Stomach (tissue), 9 donors: ENCODE data around the gene NUDT16L1. TPM values are rescaled to one million over a fixed set of nuclear protein-coding genes. Genes with fewer than 3 reads are reported as not detected.

Experiments
- DNase-seq, 2 donors: peaks; one replicate each; pipeline versions ENCODE4 v3.0.0 to v3.0.0-alpha.2; 2013 to 2019
- H3K27ac ChIP-seq, 5 donors: fragments of 200-600 bp in 4 of 5; sonication (generic) in 4 of 5; one replicate each; pipeline ENCODE4 v1.5.1; 2013 to 2019; ENCODE audit warnings: mild to moderate bottlenecking in 1 of 5, moderate library complexity in 1 of 5
- H3K27me3 ChIP-seq, 3 donors: fragments of 200-600 bp; sonication (generic); one replicate each; pipeline ENCODE4 v1.5.1; 2017 to 2019; ENCODE audit warnings: mixed run types in 1 of 3
- H3K36me3 ChIP-seq, 4 donors: fragments of 200-600 bp; sonication (generic); 1 replicate in 3 of 4; 2 replicates in 1 of 4; pipeline ENCODE4 v1.5.1; 2016 to 2019
- H3K4me1 ChIP-seq, 4 donors: fragments of 200-600 bp; sonication (generic); one replicate each; pipeline ENCODE4 v1.5.1; 2016 to 2019
- H3K4me3 ChIP-seq, 4 donors: fragments of 200-600 bp; sonication (generic) in 3 of 4; one replicate each; pipeline ENCODE4 v1.5.1; 2016 to 2019; ENCODE audit warnings: mild to moderate bottlenecking in 1 of 4
- H3K9me3 ChIP-seq, 4 donors: fragments of 200-600 bp; sonication (generic); one replicate each; pipeline ENCODE4 v1.5.1; 2016 to 2019
- EP300 ChIP-seq: sonication (generic); formaldehyde crosslinking; IDR thresholded peaks from one replicate; pipeline ENCODE4 v1.6.1; 2017; ENCODE audit warnings: antibody characterized with exemption
- POLR2A ChIP-seq, 4 donors: fragments of 450-650 bp; IDR thresholded peaks; one replicate each; pipeline ENCODE4 v1.6.1; 2016; ENCODE audit warnings: antibody characterized with exemption in 4 of 4, control low read depth in 2 of 4, mild to moderate bottlenecking in 1 of 4, moderate library complexity in 1 of 4
- POLR2AphosphoS5 ChIP-seq, 3 donors: sonication (generic); formaldehyde crosslinking; IDR thresholded peaks; one replicate each; pipeline ENCODE4 v1.6.1; 2016; ENCODE audit warnings: antibody characterized with exemption in 3 of 3
- WGBS, 5 donors: extraction: QIAGEN DNeasy Blood & Tissue Kit in 3 of 5; methylation state at CpG; one replicate each; pipeline versions ENCODE4 v1.1.5 to v1.1.7; 2013 to 2018; 5-methylcytosine and 5-hydroxymethylcytosine counted together
- intact Hi-C: fragments of 100-400 bp; cut with DNase I; formaldehyde crosslinking; loops from one replicate; pipeline ENCODE4 v1.15.1; 2023; ENCODE audit warnings: low total_unique reads
- polyA plus RNA-seq, 3 donors: library from polyadenylated mRNA; stranded (reverse); fragments of 200-250 nt; gene quantifications; one replicate each; pipeline ENCODE4 v1.2.3, GENCODE V29; 2013
- total RNA-seq, 5 donors: library from RNA; depleted of rRNA; stranded (reverse); fragments of >200 nt; gene quantifications; one replicate each; pipeline versions ENCODE4 v1.1.0 to v1.2.3, GENCODE V29; 2014 to 2016
- TF ChIP-seq, protein P1 (sequence below), 7 experiments: fragments of 450-650 bp in 4 of 7; fragments of 200-600 bp in 3 of 7; sonication (generic) in 3 of 7; IDR thresholded peaks; one replicate each; pipeline ENCODE4 v1.5.1; 2016 to 2019; ENCODE audit warnings: antibody characterized with exemption in 7 of 7, control low read depth in 2 of 7, mild to moderate bottlenecking in 1 of 7
- donor health status: healthy with polysubstance abuse.
- donor health status: Bipolar disorder and iron deficiency.
- donor health status: healthy.

The NUDT16L1 gene
- total and polyA plus RNA-seq, 8 donors: 3.5 to 48.2 (median 35.3) TPM

- no peaks in the 10 kb centered on the region for H3K27me3 ChIP-seq
- H3K27ac ChIP-seq: peak overlapping the region; percentile 82 to 90 (median 87)
- intact Hi-C loops: no loop called here
- H3K4me1 ChIP-seq: peaks cover 30 to 67% (median 39%) of the 10 kb centered on the region in 4 donors
- peaks cover 29 to 98% (median 90%) of the 10 kb centered on the region in 4 donors for H3K36me3 ChIP-seq
- peak overlapping the region; percentile 16 to 43 (median 24) for H3K4me3 ChIP-seq
- TF ChIP-seq, protein P1, sequence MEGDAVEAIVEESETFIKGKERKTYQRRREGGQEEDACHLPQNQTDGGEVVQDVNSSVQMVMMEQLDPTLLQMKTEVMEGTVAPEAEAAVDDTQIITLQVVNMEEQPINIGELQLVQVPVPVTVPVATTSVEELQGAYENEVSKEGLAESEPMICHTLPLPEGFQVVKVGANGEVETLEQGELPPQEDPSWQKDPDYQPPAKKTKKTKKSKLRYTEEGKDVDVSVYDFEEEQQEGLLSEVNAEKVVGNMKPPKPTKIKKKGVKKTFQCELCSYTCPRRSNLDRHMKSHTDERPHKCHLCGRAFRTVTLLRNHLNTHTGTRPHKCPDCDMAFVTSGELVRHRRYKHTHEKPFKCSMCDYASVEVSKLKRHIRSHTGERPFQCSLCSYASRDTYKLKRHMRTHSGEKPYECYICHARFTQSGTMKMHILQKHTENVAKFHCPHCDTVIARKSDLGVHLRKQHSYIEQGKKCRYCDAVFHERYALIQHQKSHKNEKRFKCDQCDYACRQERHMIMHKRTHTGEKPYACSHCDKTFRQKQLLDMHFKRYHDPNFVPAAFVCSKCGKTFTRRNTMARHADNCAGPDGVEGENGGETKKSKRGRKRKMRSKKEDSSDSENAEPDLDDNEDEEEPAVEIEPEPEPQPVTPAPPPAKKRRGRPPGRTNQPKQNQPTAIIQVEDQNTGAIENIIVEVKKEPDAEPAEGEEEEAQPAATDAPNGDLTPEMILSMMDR (IDR thresholded peaks at IDR 0.05): no peak
- TF ChIP-seq EP300 (no peak), POLR2A (IDR thresholded peaks at IDR 0.05) (no peak), POLR2AphosphoS5 (IDR thresholded peaks at IDR 0.05) (no peak)
- DNase-seq: peak in 1 of 2 donors; percentile 54
- H3K9me3 ChIP-seq: no peaks in the 10 kb centered on the region
- 38 to 64% (median 51%) methylated on average over 20 to 26 of the region's 26 CpGs for WGBS, 5 donors
Measured at GRCh38 chr16:4680673-4681470, 12.5 kb upstream of the NUDT16L1 start.

- intact Hi-C loops: no loop called here
- no peak overlapping the region for H3K4me3 ChIP-seq
- no peak for TF ChIP-seq POLR2AphosphoS5 (IDR thresholded peaks at IDR 0.05)
- TF ChIP-seq, protein P1 (IDR thresholded peaks at IDR 0.05): no peak
- no peak for TF ChIP-seq EP300
- no peak for TF ChIP-seq POLR2A (IDR thresholded peaks at IDR 0.05)
- peaks cover 36 to 98% (median 90%) of the 10 kb centered on the region in 4 donors for H3K36me3 ChIP-seq
- peak overlapping the region; percentile 82 to 90 (median 87) for H3K27ac ChIP-seq
- WGBS, 5 donors: 84 to 95% (median 86%) methylated on average over 15 to 39 of the region's 39 CpGs
- H3K4me1 ChIP-seq: peaks cover 30 to 60% (median 39%) of the 10 kb centered on the region in 4 donors
- no peak for DNase-seq
- no peaks in the 10 kb centered on the region for H3K9me3 ChIP-seq
- no peaks in the 10 kb centered on the region for H3K27me3 ChIP-seq
Measured at GRCh38 chr16:4681471-4682083, 11.8 kb upstream of the NUDT16L1 start.

- H3K27me3 ChIP-seq: no peaks in the 10 kb centered on the region
- H3K4me1 ChIP-seq: peaks cover 30 to 54% (median 39%) of the 10 kb centered on the region in 4 donors
- peaks cover 40 to 98% (median 90%) of the 10 kb centered on the region in 4 donors for H3K36me3 ChIP-seq
- intact Hi-C loops: no loop called here
- TF ChIP-seq, protein P1 (IDR thresholded peaks at IDR 0.05): no peak
- no peak for TF ChIP-seq POLR2A (IDR thresholded peaks at IDR 0.05)
- TF ChIP-seq POLR2AphosphoS5 (IDR thresholded peaks at IDR 0.05): no peak
- TF ChIP-seq EP300: no peak
- H3K27ac ChIP-seq: peak overlapping the region in 3 of 5 donors; percentile 22 to 85 (median 26)
- no peaks in the 10 kb centered on the region for H3K9me3 ChIP-seq
- no peak overlapping the region for H3K4me3 ChIP-seq
- WGBS, 5 donors: 70 to 86% (median 78%) methylated on average over 16 to 26 of the region's 26 CpGs
- DNase-seq: no peak
Measured at GRCh38 chr16:4682084-4682591, 11.2 kb upstream of the NUDT16L1 start.

GRCh38 chr16:4682616-4683254 is 10.6 kb upstream of the NUDT16L1 start:
- Histone ChIP-seq H3K27ac (peak overlapping the region in 4 of 5 donors; percentile 22 to 65 (median 28)), H3K27me3 (no peaks in the 10 kb centered on the region), H3K4me1 (peaks cover 30 to 53% (median 39%) of the 10 kb centered on the region in 4 donors), H3K4me3 (peak overlapping the region in 3 of 4 donors; percentile 6 to 23 (median 19)), H3K9me3 (no peaks in the 10 kb centered on the region), H3K36me3 (peaks cover 35 to 98% (median 90%) of the 10 kb centered on the region in 4 donors)
- TF ChIP-seq, protein P1 (IDR thresholded peaks at IDR 0.05): peak in 5 of 7 experiments; percentile 31 to 78 (median 65)
- TF ChIP-seq POLR2A (IDR thresholded peaks at IDR 0.05) (no peak), POLR2AphosphoS5 (IDR thresholded peaks at IDR 0.05) (no peak), EP300 (no peak)
- WGBS, 5 donors: 42 to 74% (median 57%) methylated on average over 8 to 36 of the region's 36 CpGs
- intact Hi-C loops: no loop called here
- DNase-seq: peak; percentile 79 to 84
